ENCODE data around the gene YPEL1.
A peak's percentile ranks its signal among the peaks of the same experiment; 100 is the strongest.

Gene YPEL1

DNA sequence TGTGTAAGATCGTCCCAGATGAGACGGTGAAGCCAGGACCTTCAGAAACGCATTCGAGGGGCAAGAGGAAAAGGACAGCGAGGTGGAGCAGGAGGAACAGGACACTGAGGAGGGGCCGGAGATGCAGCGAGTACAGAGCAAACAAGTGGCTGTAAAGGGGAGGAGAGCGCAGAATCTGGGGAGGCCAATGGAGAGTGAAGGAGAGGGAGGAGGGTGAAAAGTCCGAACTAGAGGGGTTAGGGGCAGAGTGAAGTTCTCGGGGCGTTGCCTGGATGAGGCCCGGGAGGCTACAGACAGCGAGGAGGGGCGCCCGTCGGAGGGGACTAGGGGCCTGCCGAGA lies 78.6 kb downstream of the YPEL1 start:
- DNase-seq (ENCODE audit: low read depth) = no peak

DNA sequence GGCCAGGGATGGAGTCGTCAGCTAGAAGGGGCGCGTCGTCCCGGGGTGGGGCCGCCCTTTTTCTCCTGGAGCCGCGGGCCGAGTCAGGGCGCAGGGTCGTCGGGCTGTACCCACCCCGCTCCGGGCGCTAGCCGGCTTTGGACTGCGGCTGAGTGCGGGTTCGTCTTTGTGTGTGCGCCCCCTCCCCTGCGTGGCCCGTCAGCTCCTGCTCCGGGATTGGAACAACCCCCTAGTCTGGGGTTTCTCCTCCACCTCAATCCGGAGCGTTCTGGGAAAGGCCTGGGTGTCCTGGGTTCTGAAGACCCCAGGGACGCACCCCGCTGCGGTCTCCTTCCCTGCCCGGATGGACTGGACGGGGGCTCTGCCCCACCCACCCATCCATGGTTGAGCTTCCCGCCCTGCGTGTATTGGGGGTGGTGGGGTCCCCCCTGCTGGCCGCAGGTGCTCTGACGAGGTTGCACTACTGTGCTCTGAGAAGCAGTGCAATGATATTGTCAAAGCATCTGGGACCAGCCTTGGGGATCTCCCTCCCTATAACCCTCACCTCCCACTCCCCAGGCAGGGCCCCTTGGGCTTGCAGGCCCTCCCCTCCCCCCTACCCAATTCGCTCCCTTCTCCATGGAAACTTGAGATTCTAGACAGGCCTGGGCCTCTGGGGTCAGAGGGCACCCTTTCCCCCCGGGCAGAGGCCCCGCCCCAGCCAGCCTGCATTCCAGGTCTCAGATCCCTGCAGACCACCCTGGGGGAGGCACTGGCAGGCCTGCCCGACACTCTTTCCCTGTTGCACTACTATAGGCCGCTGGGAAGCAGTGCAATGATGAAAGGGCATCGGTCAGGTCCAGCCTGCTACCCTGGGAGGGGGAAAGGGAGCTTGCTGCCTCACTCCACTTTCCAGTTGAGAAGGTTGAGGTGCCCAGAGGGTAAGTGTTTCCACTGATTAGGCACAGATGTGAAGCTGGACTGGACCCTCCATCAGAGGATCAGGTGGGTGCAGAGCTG lies 82.7 kb downstream of the YPEL1 start:
- no peak for DNase-seq (ENCODE audit: low read depth)

DNA sequence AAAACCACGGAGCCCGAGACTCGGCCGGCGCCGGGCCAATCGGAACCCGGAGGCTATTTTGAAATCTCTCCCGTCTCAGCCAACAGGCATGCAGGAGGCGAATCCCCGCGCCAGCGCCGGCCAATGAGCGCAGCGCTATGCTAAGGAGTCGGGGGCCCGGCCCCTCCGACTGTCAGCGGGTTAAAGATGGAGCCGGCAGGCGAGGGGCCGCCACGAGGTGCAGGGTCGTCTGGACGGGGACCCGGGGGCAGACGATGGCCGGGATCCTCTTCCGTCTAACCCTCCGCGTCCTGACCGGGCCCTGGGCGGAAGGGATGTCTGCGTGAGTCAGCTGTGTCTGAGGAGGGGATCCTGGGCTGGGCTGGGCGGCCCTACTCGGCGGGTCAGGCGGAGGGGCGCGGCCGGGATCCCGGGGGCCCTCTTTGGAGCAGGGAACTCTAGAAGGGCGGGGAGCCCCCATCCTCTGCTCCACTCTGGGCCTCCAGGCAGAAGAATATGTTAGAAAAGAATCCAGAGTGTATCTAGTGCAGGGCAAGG lies 83.5 kb downstream of the YPEL1 start:
- DNase-seq (ENCODE audit: low read depth) = peak; percentile 72

DNA sequence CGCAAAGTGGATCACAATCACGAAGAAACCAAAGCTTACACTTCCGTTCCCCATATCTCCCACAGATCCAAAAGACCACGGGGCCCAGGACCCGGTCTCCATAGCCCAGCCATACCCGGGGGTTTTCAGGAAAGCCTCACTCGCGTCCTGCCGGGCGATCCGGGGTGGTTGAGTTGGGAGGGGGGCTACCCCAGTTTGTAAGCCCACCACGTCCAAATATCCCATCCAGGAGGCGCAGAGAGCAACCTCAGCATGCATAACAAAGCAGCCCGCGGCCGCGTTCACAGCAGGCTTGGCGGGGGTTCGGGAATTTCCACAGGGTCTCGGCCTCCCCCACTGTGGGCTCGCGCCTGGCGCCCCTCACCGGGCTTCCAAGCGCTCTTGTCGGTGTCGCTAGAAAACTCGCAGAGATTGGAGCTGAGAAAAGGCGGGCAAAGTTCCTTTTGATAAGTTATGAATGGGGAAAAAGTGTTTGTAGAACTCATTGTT lies 84.0 kb downstream of the YPEL1 start:
- no peak for DNase-seq (ENCODE audit: low read depth)

DNA sequence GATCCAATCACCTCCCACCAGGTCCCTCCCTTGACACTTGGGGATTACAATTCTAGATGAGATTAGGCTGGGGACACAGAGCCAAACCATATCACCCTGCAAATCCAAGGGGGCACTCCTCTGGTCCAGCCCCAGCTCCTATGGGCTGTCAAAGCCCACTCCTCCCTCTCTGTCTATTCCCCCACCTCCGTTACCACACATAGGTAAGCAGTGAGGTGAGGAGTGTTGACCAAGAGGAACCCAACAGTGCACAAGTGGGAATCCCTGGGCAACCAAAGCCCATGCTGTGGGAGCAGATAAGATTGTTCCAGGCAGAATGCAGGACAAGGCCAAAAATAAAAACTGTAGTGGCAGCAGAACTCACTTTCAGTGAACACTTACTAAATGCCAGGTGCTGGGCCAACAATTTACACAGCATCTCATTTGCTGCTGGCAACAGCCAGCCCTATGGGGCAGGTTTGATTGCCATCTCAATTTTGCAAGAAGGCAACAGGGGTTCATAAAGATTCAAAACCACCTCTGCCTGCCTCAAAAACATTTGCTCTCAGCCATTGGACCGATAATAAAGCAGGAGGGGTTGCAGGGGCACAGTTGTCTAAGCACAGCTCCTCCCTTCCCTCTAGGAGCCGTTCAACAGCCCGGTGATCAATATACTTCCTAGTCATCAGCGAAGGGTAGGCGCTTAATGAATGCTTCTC lies 84.6 kb downstream of the YPEL1 start:
- DNase-seq (ENCODE audit: low read depth) = no peak

DNA sequence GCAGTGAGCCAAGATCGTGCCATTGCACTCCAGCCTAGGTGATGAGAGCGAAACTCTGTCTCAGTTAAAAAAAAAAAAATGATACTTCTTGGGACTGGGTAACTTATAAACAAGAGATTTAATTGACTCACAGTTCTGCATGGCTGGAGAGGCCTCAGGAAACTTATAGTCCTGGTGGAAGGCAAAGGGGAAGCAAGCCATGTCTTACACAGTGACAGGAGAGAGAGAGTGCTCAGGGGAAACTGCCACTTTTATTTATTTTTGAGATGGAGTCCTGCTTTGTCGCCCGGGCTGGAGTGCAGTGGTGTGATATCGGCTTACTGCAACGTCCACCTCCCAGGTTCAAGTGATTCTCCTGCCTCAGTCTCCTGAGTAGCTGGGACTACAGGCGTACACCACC lies 85.3 kb downstream of the YPEL1 start:
- no peak for DNase-seq (ENCODE audit: low read depth)

Measured in activated gamma-delta T cell treated with anti-CD3 and anti-CD28 coated beads, Interleukin-2, amount 50 U/mL, for 16 hours (primary cell).